GM19035 (cell line): ENCODE data around the gene ATG9B.

Source experiments
- ATAC-seq: cut with Tn5 transposase; IDR thresholded peaks from one replicate; pipeline ENCODE4 v1.9.1; 2021; ENCODE audit not compliant: unreplicated experiment

Gene ATG9B, protein sequence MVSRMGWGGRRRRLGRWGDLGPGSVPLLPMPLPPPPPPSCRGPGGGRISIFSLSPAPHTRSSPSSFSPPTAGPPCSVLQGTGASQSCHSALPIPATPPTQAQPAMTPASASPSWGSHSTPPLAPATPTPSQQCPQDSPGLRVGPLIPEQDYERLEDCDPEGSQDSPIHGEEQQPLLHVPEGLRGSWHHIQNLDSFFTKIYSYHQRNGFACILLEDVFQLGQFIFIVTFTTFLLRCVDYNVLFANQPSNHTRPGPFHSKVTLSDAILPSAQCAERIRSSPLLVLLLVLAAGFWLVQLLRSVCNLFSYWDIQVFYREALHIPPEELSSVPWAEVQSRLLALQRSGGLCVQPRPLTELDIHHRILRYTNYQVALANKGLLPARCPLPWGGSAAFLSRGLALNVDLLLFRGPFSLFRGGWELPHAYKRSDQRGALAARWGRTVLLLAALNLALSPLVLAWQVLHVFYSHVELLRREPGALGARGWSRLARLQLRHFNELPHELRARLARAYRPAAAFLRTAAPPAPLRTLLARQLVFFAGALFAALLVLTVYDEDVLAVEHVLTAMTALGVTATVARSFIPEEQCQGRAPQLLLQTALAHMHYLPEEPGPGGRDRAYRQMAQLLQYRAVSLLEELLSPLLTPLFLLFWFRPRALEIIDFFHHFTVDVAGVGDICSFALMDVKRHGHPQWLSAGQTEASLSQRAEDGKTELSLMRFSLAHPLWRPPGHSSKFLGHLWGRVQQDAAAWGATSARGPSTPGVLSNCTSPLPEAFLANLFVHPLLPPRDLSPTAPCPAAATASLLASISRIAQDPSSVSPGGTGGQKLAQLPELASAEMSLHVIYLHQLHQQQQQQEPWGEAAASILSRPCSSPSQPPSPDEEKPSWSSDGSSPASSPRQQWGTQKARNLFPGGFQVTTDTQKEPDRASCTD

DNA sequence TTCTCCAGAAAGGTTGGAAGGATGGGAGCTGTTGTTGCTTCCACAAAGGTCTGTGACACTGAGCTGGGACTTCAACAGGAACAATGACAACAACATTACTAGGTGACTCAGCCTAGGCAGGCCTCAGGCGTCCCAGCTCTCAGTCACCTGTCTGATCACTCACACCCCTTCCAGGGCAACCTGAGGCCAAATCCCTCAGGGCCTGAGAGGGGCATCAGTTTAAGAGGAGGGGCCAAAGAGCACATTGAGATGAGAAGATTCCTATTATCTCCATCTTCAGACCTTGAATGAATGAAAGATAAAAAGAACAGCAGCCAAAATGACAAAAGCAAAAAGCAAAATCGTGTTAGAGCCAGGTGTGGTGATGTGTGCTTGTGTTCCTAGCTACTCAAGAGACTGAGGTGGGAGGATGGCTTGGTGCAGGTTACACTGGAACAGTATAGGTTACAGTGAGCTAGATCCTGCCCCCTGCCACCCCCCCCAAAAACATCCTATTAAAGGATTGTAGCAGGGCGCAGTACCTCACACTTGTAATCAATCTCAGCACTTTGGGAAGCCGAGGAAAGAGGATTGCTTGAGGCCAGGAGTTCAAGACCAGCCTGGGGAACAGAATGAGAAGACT, at the start of gene ATG9B:
TSS of gene ATG9B (minus strand) at position 60 of the 622 bp plus-strand sequence. CDS start 71 bp downstream, outside the sequence.
- ATAC-seq, result no peak

- no peak for ATAC-seq
Measured at GRCh38 chr7:151073990-151074389, 49.7 kb upstream of the ATG9B start.

GRCh38 chr7:151071032-151071866, 47.0 kb upstream of the ATG9B start:
- no peak for ATAC-seq

DNA sequence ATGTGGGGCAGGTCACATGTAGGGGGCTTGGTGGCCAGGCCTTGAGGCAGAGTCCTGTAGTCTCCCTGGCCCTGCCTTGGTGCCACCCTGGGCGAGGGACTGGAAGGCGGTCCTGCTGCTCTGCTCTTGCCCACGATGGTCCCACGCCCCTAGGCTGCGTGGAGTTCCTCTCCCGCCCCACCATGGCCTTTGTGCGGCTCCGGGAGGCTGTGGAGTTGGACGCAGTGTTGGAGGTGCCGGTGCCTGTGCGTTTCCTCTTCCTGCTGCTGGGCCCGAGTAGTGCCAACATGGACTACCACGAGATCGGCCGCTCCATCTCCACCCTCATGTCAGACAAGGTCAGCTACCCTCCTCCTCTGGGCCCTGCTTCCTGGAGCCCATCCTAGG, 46.3 kb upstream of the ATG9B start:
- ATAC-seq, result no peak

DNA sequence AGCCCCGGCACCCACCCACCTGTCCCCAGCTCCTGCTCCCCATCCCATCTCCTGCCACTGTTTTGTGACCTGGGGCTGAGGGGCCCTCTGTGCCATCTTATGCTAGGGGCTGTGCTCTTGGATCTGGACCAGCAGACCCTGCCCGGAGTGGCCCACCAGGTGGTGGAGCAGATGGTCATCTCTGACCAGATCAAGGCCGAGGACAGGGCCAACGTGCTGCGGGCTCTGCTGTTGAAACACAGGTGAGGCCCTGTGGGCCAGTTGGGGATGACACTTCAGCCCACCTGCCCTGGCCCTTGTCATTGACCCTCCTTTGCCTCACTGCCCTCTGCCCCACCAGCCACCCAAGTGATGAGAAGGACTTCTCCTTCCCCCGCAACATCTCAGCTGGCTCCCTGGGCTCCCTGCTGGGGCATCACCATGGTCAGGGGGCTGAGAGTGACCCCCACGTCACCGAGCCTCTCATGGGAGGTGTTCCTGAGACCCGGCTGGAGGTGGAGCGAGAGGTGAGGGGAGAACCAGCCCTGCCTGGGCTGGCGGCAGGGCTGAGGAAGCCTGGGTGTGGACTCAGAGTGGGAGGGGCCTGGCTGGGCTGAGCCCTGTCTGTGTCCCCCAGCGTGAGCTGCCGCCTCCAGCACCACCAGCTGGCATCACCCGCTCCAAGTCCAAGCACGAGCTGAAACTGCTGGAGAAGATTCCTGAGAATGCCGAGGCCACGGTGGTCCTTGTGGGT, 45.7 kb upstream of the ATG9B start:
- ATAC-seq, result no peak

GRCh38 chr7:151068069-151068773, 43.9 kb upstream of the ATG9B start:
- ATAC-seq, result no peak

DNA sequence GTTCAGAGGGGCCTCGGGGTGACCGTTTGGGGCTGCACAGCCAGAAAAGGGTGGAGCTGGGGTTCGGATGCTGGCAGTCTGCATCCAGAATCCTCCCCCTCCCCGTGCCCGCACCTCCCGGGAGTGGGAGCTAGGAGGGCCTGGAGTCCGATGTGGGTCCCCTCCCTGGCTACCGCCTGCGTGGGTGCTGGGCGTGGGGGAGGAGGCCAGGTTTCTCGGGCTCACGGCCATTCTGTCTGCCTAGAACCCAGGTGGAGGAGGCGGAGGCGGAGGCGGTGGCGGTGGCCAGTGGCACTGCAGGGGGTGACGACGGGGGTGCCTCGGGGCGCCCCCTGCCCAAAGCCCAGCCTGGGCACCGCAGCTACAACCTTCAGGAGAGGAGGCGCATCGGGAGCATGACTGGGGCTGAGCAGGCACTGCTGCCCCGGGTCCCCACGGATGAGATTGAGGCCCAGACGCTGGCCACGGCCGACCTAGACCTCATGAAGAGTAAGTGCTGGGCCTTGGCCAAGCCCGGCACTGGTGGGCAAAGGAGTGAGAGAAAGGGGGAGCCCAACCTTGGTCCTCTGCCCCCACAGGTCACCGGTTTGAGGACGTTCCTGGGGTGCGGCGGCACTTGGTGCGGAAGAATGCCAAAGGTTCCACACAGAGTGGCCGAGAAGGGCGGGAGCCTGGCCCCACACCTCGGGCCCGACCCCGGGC, 42.1 kb upstream of the ATG9B start:
- no peak for ATAC-seq

DNA sequence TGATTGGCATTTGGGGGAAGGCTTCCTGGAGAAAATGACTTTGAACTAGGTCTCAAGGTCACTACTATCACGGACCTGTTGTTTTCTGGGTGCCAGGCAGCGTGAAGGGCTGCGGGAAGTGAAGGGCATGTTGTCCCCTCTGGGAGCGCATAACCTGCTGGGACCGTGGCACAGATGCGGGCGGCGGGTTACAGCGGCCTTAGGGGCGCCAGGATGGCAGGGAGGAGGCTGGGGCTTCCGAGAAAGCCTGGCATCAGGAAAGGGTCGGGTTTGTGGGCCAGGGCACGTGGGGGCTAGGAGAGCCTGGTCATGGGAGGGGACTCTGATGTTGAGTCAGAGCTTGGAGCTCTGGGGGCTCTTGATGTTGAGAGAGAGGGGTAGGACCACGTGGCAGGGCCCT, 41.2 kb upstream of the ATG9B start:
- no peak for ATAC-seq

DNA sequence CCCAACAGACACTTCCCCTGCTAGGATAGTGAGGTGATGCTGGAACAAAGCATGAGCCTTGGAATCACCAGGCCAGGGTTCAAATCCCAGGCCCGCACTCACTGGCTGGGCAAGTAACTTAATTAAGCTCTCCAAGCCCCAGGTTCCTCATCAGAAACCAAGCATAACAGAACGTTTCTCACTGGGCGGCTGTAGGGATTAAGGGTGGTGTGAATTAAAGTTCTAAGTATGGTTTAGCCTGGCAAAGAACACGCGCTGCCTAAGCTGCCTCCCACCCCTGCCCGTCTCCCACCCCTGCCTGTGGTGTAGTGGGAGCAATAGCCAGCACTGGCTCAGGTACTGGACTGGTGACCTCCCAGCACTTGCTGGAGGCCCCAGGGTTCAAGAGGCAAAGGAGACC, 40.7 kb upstream of the ATG9B start:
- ATAC-seq, result no peak

DNA sequence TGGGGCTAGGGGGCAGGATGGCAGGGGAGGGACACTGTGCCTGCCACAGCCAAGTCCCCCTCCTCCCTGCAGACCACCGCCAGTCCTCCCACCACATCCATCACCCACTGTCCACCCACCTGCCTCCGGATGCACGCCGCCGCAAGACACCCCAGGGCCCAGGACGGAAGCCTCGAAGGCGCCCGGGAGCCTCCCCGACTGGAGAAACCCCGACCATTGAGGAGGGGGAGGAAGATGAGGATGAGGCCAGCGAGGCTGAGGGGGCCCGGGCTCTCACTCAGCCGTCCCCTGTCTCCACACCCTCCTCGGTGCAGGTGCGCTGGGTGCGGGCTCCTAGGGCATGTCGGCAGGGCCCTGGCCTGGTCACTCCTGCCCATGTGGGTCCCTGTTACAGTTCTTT, 40.2 kb upstream of the ATG9B start:
- ATAC-seq, result no peak

GRCh38 chr7:151063212-151063561, 38.9 kb upstream of the ATG9B start:
- ATAC-seq, result no peak

- no peak for ATAC-seq
Measured at GRCh38 chr7:151062399-151063211, 38.3 kb upstream of the ATG9B start.

- ATAC-seq, result no peak
Measured at GRCh38 chr7:151062111-151062398, 37.8 kb upstream of the ATG9B start.

- ATAC-seq, result no peak
Measured at GRCh38 chr7:151061213-151062110, 37.2 kb upstream of the ATG9B start.

- ATAC-seq, result no peak
Measured at GRCh38 chr7:151060416-151061212, 36.3 kb upstream of the ATG9B start.

- ATAC-seq, result no peak
Measured at GRCh38 chr7:151060113-151060415, 35.8 kb upstream of the ATG9B start.
